Measurements from ENCODE around the gene KLHL1. TPM values are rescaled to one million over a fixed set of nuclear protein-coding genes. Genes with fewer than 3 reads are reported as not detected.

The KLHL1 gene
- polyA plus RNA-seq, 1 donor from 2014 or later: 15.5 TPM

DNA sequence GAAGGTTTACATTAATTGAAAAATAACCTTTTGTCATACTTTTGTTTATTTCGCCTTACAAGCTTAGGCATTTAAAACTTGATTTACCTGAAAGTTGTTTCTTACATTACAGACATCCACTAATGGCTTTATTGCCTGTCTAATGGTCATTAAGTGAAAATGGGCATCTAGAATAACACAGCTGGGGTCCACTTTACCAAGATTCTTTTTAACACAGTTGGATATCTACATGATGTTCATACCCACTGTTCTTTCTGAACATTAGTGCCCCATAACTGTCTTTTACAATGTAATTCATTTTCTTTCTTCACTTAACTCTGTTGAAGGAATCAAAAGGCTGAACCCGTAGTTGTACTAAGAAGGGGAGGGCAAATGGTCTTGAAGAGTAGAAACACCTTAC, 19.8 kb upstream of the KLHL1 start:
- TF ChIP-seq MXI1 (conservative IDR thresholded peaks at IDR 0.05; ENCODE audit: poor library complexity, severe bottlenecking) (no peak), TAF1 (IDR thresholded peaks at IDR 0.05; ENCODE audit: low read depth) (no peak), SMC3 (conservative IDR thresholded peaks at IDR 0.05; ENCODE audit: poor library complexity) (no peak), EZH2 (IDR thresholded peaks at IDR 0.05; ENCODE audit: borderline replicate concordance, insufficient read depth, low read length, poor library complexity, severe bottlenecking) (no peak), EP300 (conservative IDR thresholded peaks at IDR 0.05; ENCODE audit: poor library complexity, severe bottlenecking) (peak; percentile 38), POLR2AphosphoS5 (IDR thresholded peaks at IDR 0.05) (peak; percentile 58), RAD21 (conservative IDR thresholded peaks at IDR 0.05) (no peak)
- TF ChIP-seq, protein P1, sequence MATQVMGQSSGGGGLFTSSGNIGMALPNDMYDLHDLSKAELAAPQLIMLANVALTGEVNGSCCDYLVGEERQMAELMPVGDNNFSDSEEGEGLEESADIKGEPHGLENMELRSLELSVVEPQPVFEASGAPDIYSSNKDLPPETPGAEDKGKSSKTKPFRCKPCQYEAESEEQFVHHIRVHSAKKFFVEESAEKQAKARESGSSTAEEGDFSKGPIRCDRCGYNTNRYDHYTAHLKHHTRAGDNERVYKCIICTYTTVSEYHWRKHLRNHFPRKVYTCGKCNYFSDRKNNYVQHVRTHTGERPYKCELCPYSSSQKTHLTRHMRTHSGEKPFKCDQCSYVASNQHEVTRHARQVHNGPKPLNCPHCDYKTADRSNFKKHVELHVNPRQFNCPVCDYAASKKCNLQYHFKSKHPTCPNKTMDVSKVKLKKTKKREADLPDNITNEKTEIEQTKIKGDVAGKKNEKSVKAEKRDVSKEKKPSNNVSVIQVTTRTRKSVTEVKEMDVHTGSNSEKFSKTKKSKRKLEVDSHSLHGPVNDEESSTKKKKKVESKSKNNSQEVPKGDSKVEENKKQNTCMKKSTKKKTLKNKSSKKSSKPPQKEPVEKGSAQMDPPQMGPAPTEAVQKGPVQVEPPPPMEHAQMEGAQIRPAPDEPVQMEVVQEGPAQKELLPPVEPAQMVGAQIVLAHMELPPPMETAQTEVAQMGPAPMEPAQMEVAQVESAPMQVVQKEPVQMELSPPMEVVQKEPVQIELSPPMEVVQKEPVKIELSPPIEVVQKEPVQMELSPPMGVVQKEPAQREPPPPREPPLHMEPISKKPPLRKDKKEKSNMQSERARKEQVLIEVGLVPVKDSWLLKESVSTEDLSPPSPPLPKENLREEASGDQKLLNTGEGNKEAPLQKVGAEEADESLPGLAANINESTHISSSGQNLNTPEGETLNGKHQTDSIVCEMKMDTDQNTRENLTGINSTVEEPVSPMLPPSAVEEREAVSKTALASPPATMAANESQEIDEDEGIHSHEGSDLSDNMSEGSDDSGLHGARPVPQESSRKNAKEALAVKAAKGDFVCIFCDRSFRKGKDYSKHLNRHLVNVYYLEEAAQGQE (IDR thresholded peaks at IDR 0.05; ENCODE audit: borderline replicate concordance): peak; percentile 52
- TF ChIP-seq, protein P2, sequence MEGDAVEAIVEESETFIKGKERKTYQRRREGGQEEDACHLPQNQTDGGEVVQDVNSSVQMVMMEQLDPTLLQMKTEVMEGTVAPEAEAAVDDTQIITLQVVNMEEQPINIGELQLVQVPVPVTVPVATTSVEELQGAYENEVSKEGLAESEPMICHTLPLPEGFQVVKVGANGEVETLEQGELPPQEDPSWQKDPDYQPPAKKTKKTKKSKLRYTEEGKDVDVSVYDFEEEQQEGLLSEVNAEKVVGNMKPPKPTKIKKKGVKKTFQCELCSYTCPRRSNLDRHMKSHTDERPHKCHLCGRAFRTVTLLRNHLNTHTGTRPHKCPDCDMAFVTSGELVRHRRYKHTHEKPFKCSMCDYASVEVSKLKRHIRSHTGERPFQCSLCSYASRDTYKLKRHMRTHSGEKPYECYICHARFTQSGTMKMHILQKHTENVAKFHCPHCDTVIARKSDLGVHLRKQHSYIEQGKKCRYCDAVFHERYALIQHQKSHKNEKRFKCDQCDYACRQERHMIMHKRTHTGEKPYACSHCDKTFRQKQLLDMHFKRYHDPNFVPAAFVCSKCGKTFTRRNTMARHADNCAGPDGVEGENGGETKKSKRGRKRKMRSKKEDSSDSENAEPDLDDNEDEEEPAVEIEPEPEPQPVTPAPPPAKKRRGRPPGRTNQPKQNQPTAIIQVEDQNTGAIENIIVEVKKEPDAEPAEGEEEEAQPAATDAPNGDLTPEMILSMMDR (IDR thresholded peaks at IDR 0.05; ENCODE audit: poor library complexity, severe bottlenecking): no peak
- Histone ChIP-seq H3K79me2 (replicated peaks; ENCODE audit: insufficient read depth, low read length) (no peaks in the 10 kb centered on the region), H3K36me3 (ENCODE audit: insufficient read depth, low read length) (no peaks in the 10 kb centered on the region), H2AFZ (ENCODE audit: low read depth, low read length) (no peak overlapping the region), H4K20me1 (ENCODE audit: insufficient read depth) (no peaks in the 10 kb centered on the region), H3K9me3 (ENCODE audit: low read length) (no peaks in the 10 kb centered on the region), H3K27me3 (ENCODE audit: insufficient read depth, low read depth, low read length) (no peaks in the 10 kb centered on the region), H3K9ac (ENCODE audit: low read length) (no peak overlapping the region), H3K9me2 (ENCODE audit: insufficient read depth, low read length) (no peaks in the 10 kb centered on the region), H3K4me3 (ENCODE audit: low read length) (no peak overlapping the region), H3K27ac (ENCODE audit: low read length) (no peak overlapping the region), H3F3A (ENCODE audit: insufficient read depth, low read length, poor library complexity, severe bottlenecking) (no peaks in the 10 kb centered on the region), H3K4me2 (ENCODE audit: low read length) (no peak overlapping the region)

DNA sequence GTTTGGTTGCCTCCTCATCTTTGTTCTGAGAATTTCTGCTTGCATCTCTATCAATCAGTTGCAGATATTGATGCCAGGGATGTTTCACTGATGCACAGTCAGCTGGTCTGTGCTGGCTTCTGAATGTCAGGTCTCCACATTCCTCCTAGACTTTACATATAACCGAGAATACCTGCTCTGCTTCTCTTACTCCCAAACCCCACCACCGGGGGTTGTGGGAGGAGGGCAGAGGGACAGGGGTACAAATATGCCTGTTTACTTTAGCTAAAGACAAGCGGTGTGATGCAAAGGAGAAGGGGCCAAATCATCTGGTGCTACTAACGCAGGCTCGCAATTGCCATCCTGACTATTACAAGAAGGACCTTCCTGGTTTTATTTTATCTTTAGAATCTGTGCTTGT, 17.4 kb upstream of the KLHL1 start:
- Histone ChIP-seq H3K4me3 (ENCODE audit: low read length) (no peak overlapping the region), H3K79me2 (replicated peaks; ENCODE audit: insufficient read depth, low read length) (no peaks in the 10 kb centered on the region), H3K9me2 (ENCODE audit: insufficient read depth, low read length) (no peaks in the 10 kb centered on the region), H3K27me3 (ENCODE audit: insufficient read depth, low read depth, low read length) (no peaks in the 10 kb centered on the region), H3K27ac (ENCODE audit: low read length) (no peak overlapping the region), H3K36me3 (ENCODE audit: insufficient read depth, low read length) (no peaks in the 10 kb centered on the region), H3F3A (ENCODE audit: insufficient read depth, low read length, poor library complexity, severe bottlenecking) (no peaks in the 10 kb centered on the region), H3K4me2 (ENCODE audit: low read length) (no peak overlapping the region), H3K9ac (ENCODE audit: low read length) (no peak overlapping the region), H2AFZ (ENCODE audit: low read depth, low read length) (no peak overlapping the region), H4K20me1 (ENCODE audit: insufficient read depth) (no peaks in the 10 kb centered on the region), H3K9me3 (ENCODE audit: low read length) (no peaks in the 10 kb centered on the region)
- TF ChIP-seq POLR2AphosphoS5 (IDR thresholded peaks at IDR 0.05): no peak
- TF ChIP-seq MXI1 (conservative IDR thresholded peaks at IDR 0.05; ENCODE audit: poor library complexity, severe bottlenecking): no peak
- TF ChIP-seq SMC3 (conservative IDR thresholded peaks at IDR 0.05; ENCODE audit: poor library complexity): no peak

Data from neural cell (in vitro differentiated cells).